Measurements from ENCODE around the gene ZNF227. TPM values are rescaled to one million over a fixed set of nuclear protein-coding genes. Genes with fewer than 3 reads are reported as not detected.

Gene ZNF227
- total and polyA plus RNA-seq, 9 of the 15 experiments (the other 6 are each of a cell fraction or from before 2014, with no cell fraction given), result 3.0 to 15.1 (median 10.0) TPM

DNA sequence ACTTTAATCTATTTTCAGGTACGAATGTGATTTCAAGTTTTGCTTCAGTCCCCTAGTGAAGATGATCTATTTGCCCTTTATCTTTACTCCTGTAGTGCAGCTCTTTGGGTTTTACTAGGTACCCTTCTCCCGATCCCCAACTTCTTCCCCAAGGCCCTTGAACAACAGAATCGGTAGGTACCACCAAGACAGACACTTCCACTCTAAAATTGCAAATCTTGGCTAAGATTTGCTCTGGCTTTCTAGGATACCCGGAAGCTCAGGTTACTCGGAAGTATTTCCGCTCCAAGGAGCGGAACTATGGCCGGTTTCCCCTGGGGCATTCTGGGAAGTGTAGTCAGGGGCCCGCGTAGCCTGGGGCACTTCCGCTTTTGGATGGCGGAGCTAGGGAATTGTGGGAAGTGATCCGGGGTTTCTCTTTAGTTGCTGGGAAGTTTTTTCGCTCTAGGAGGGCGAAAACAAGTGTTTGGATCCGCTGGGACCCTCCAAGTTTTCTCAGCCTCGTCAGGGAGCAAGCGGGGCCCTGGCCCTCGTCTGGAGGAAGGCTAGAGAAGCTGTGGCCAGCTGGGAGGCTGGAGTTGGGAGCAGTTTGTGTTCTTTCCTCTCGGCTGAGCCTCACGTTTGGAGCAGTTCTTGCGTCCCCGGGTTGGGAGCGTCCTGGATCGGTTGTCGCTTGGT, 5.1 kb upstream of the ZNF227 start (continued):
- peak; percentile 23 to 91 (median 78) for TF ChIP-seq YY1 (IDR thresholded peaks at IDR 0.05; ENCODE audit: borderline replicate concordance in 1 of 3, control insufficient read depth in 1 of 3, extremely low read depth in 1 of 3, insufficient read depth in 3 of 3, insufficient read length in 1 of 3, insufficient replicate concordance in 2 of 3, low read depth in 1 of 3, low read length in 2 of 3)
- TF ChIP-seq, protein P1, sequence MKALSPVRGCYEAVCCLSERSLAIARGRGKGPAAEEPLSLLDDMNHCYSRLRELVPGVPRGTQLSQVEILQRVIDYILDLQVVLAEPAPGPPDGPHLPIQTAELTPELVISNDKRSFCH (CRISPR knock-in tag; IDR thresholded peaks at IDR 0.05), result no peak
- TF ChIP-seq, protein P1 (tag; IDR thresholded peaks at IDR 0.05), result peak; percentile 45; the same call in 1 of the 2 replicates
- no peak for TF ChIP-seq CREB1 (IDR thresholded peaks at IDR 0.05)
- peak; percentile 50; the same call in 1 of the 2 replicates for TF ChIP-seq CREB1 (CRISPR knock-in tag; IDR thresholded peaks at IDR 0.05)
- TF ChIP-seq CBX1 (IDR thresholded peaks at IDR 0.05; ENCODE audit: low read depth), result peak; percentile 82
- peak; percentile 36 for TF ChIP-seq TAF9B (IDR thresholded peaks at IDR 0.05; ENCODE audit: partially characterized antibody)
- peak; percentile 85 for TF ChIP-seq ELF2 (CRISPR knock-in tag; IDR thresholded peaks at IDR 0.05)
- peak; percentile 74; the same call in 1 of the 2 replicates for TF ChIP-seq LCOR (CRISPR knock-in tag; IDR thresholded peaks at IDR 0.05)
- TF ChIP-seq ELK3 (CRISPR knock-in tag; IDR thresholded peaks at IDR 0.05), result no peak
- TF ChIP-seq HNRNPL (IDR thresholded peaks at IDR 0.05; ENCODE audit: low read depth, low read length), result no peak
- TF ChIP-seq KDM4B (IDR thresholded peaks at IDR 0.05; ENCODE audit: borderline replicate concordance in 2 of 2, low read depth in 1 of 2), result peak in 1 of 2 experiments; percentile 82; a peak in 1 of 4 replicates
- peak; percentile 65; the same call in 1 of the 2 replicates for TF ChIP-seq POLR2AphosphoS5 (IDR thresholded peaks at IDR 0.05; ENCODE audit: control insufficient read depth, insufficient read depth, low read depth, low read length)
- peak; percentile 67; the same call in 1 of the 2 replicates for TF ChIP-seq ZNF197 (CRISPR knock-in tag; IDR thresholded peaks at IDR 0.05; ENCODE audit: low read depth)
- TF ChIP-seq ERF (CRISPR knock-in tag; IDR thresholded peaks at IDR 0.05), result no peak
